ENCODE measurements around the gene PVR.
"Not testable (repeated sequence)": the region's sequence is repeated elsewhere in the genome, so short reads cannot be mapped to it uniquely, and the experiment has no call there.

Gene PVR

DNA sequence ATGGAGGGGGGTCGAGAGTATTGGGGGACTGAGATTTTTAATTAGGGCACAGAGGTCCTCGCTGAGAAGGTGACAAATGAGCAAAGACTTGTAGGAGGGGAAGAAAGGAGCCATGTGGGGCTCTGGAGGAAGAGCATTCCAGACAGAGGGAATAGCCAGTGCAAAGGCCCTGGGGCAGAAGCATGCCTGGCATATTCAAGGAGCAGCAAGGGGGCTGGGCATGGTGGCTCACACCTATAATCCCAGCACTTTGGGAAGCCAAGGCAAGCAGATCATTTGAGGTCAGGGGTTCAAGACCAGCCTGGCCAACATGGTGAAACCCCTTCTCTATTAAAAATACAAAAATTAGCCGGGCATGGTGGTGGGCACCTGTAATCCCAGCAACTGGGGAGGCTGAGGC lies 40.7 kb downstream of the PVR start:
- H3K9me3 ChIP-seq (ENCODE audit: insufficient read depth, low read depth, low read length); H3K27ac ChIP-seq (ENCODE audit: low read length); H3K9ac ChIP-seq (ENCODE audit: low read depth, low read length); H3K4me3 ChIP-seq (ENCODE audit: low read length); H3K4me1 ChIP-seq (ENCODE audit: insufficient read depth, low read length); H3K36me3 ChIP-seq (ENCODE audit: insufficient read depth, low read depth, low read length); H3K27me3 ChIP-seq (ENCODE audit: insufficient read depth, low read length): not testable (repeated sequence)

- H3K9ac ChIP-seq (ENCODE audit: low read depth, low read length) = no peak overlapping the region
- no peak overlapping the region for H3K4me3 ChIP-seq (ENCODE audit: low read length)
- no peak overlapping the region for H3K27ac ChIP-seq (ENCODE audit: low read length)
- H3K36me3 ChIP-seq (ENCODE audit: insufficient read depth, low read depth, low read length) = no peaks in the 10 kb centered on the region
- H3K9me3 ChIP-seq (ENCODE audit: insufficient read depth, low read depth, low read length) = no peaks in the 10 kb centered on the region
- H3K4me1 ChIP-seq (ENCODE audit: insufficient read depth, low read length) = no peaks in the 10 kb centered on the region
- no peaks in the 10 kb centered on the region for H3K27me3 ChIP-seq (ENCODE audit: insufficient read depth, low read length)
Observed at GRCh38 chr19:44684892-44685863, 41.5 kb downstream of the PVR start.

GRCh38 chr19:44685877-44686276 lies 42.2 kb downstream of the PVR start:
- Histone ChIP-seq H3K9ac (ENCODE audit: low read depth, low read length) (no peak overlapping the region), H3K9me3 (ENCODE audit: insufficient read depth, low read depth, low read length) (no peaks in the 10 kb centered on the region), H3K36me3 (ENCODE audit: insufficient read depth, low read depth, low read length) (no peaks in the 10 kb centered on the region), H3K27me3 (ENCODE audit: insufficient read depth, low read length) (no peaks in the 10 kb centered on the region), H3K4me1 (ENCODE audit: insufficient read depth, low read length) (no peaks in the 10 kb centered on the region), H3K27ac (ENCODE audit: low read length) (no peak overlapping the region), H3K4me3 (ENCODE audit: low read length) (no peak overlapping the region)

DNA sequence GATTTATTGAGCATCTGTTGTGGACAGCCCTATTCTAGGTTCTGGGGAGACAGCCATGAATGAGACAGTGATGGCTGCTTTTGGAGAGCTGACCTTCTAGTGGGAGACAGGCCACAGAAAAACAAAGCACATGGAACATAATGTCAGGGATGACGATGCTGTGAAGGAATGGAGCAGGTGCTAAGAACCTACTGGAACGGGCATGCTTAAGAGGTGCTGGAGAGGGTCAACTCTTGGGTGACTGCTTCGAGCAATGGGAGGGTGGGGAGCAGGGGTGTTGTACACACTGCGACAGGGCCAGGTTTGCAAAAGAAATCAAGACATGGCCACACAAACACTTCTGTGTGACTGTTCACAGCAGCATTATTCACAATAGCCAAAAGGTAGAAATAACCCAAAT lies 43.2 kb downstream of the PVR start:
- Histone ChIP-seq H3K4me3 (ENCODE audit: low read length) (no peak overlapping the region), H3K27me3 (ENCODE audit: insufficient read depth, low read length) (no peaks in the 10 kb centered on the region), H3K4me1 (ENCODE audit: insufficient read depth, low read length) (no peaks in the 10 kb centered on the region), H3K27ac (ENCODE audit: low read length) (no peak overlapping the region), H3K36me3 (ENCODE audit: insufficient read depth, low read depth, low read length) (no peaks in the 10 kb centered on the region), H3K9me3 (ENCODE audit: insufficient read depth, low read depth, low read length) (no peaks in the 10 kb centered on the region), H3K9ac (ENCODE audit: low read depth, low read length) (no peak overlapping the region)

- H3K27ac ChIP-seq (ENCODE audit: low read length) = no peak overlapping the region
- no peak overlapping the region for H3K9ac ChIP-seq (ENCODE audit: low read depth, low read length)
- H3K4me1 ChIP-seq (ENCODE audit: insufficient read depth, low read length) = no peaks in the 10 kb centered on the region
- no peaks in the 10 kb centered on the region for H3K36me3 ChIP-seq (ENCODE audit: insufficient read depth, low read depth, low read length)
- H3K9me3 ChIP-seq (ENCODE audit: insufficient read depth, low read depth, low read length) = no peaks in the 10 kb centered on the region
- no peak overlapping the region for H3K4me3 ChIP-seq (ENCODE audit: low read length)
- H3K27me3 ChIP-seq (ENCODE audit: insufficient read depth, low read length) = no peaks in the 10 kb centered on the region
Observed at GRCh38 chr19:44687888-44688287, 44.2 kb downstream of the PVR start.

DNA sequence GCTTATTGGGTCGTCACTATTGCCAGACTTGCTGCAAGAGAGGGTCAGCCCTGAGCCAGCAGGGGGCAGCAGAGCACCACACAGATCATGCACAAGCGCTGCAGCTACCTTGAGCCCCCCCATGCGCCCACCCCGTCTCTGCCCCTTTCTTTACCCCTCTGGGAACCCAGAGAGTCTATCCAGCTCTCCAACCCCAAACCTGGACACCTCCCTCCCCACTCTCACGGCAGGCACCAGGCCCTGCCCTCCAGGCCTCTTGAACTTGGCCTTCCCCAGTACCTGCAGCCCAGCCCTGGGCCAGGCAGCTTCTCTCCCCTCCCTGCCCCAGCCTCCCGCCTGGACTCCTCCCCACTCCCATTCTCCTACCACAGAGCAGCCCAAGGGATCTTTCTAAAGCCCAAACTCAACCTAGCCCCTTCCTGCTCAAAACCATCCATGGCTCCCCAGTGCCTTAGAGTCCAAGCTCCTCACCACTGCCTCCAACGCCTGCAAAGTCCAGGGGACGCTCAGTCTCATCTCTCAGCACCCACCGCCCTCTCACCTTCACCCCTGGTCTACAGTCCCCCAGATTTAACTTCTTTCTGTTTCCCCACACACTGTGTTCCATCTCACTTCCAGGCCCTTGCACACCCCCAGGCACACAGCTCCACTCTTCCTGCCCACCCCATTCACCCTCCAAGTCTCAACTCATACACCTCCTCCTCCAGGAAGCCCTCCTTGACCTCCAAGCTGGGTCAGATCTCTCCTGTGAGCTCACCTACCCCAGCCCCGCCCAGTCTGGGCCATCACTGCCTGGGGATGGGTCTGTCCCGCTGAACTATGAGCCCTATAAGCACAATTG lies 45.8 kb downstream of the PVR start:
- no peaks in the 10 kb centered on the region for H3K27me3 ChIP-seq (ENCODE audit: insufficient read depth, low read length)
- no peaks in the 10 kb centered on the region for H3K9me3 ChIP-seq (ENCODE audit: insufficient read depth, low read depth, low read length)
- no peak overlapping the region for H3K4me3 ChIP-seq (ENCODE audit: low read length)
- H3K4me1 ChIP-seq (ENCODE audit: insufficient read depth, low read length) = no peaks in the 10 kb centered on the region
- no peak overlapping the region for H3K9ac ChIP-seq (ENCODE audit: low read depth, low read length)
- no peaks in the 10 kb centered on the region for H3K36me3 ChIP-seq (ENCODE audit: insufficient read depth, low read depth, low read length)
- H3K27ac ChIP-seq (ENCODE audit: low read length) = no peak overlapping the region

DNA sequence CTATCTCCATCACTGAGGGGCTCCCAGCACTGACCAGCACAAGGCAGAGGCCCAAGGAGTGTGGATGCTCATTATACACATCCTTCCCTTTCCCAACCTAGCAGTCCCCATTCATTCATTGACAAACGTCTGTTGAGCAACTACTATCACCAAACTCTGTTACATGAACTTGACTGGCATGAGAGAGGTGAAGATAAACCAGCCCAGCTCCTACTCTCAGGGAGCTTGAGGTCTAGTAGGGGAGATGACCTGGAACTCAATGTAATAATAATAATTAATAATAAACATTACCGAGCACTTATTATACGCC lies 46.4 kb downstream of the PVR start:
- Histone ChIP-seq H3K27ac (ENCODE audit: low read length) (no peak overlapping the region), H3K4me3 (ENCODE audit: low read length) (no peak overlapping the region), H3K36me3 (ENCODE audit: insufficient read depth, low read depth, low read length) (no peaks in the 10 kb centered on the region), H3K4me1 (ENCODE audit: insufficient read depth, low read length) (no peaks in the 10 kb centered on the region), H3K9ac (ENCODE audit: low read depth, low read length) (no peak overlapping the region), H3K9me3 (ENCODE audit: insufficient read depth, low read depth, low read length) (no peaks in the 10 kb centered on the region), H3K27me3 (ENCODE audit: insufficient read depth, low read length) (no peaks in the 10 kb centered on the region)

GRCh38 chr19:44692379-44692721 lies 48.6 kb downstream of the PVR start:
- Histone ChIP-seq H3K4me3 (ENCODE audit: low read length) (no peak overlapping the region), H3K4me1 (ENCODE audit: insufficient read depth, low read length) (peaks cover 3% of the 10 kb centered on the region; the same call in 1 of the 2 replicates), H3K9me3 (ENCODE audit: insufficient read depth, low read depth, low read length) (no peaks in the 10 kb centered on the region), H3K27me3 (ENCODE audit: insufficient read depth, low read length) (no peaks in the 10 kb centered on the region), H3K27ac (ENCODE audit: low read length) (no peak overlapping the region), H3K36me3 (ENCODE audit: insufficient read depth, low read depth, low read length) (no peaks in the 10 kb centered on the region), H3K9ac (ENCODE audit: low read depth, low read length) (no peak overlapping the region)

GRCh38 chr19:44694184-44694579 lies 50.5 kb downstream of the PVR start:
- H3K27me3 ChIP-seq (ENCODE audit: insufficient read depth, low read length) = no peaks in the 10 kb centered on the region
- H3K4me3 ChIP-seq (ENCODE audit: low read length) = no peak overlapping the region
- H3K36me3 ChIP-seq (ENCODE audit: insufficient read depth, low read depth, low read length) = no peaks in the 10 kb centered on the region
- H3K9me3 ChIP-seq (ENCODE audit: insufficient read depth, low read depth, low read length) = no peaks in the 10 kb centered on the region
- H3K9ac ChIP-seq (ENCODE audit: low read depth, low read length) = no peak overlapping the region
- peaks cover 3% of the 10 kb centered on the region; the same call in 1 of the 2 replicates for H3K4me1 ChIP-seq (ENCODE audit: insufficient read depth, low read length)
- H3K27ac ChIP-seq (ENCODE audit: low read length) = no peak overlapping the region

DNA sequence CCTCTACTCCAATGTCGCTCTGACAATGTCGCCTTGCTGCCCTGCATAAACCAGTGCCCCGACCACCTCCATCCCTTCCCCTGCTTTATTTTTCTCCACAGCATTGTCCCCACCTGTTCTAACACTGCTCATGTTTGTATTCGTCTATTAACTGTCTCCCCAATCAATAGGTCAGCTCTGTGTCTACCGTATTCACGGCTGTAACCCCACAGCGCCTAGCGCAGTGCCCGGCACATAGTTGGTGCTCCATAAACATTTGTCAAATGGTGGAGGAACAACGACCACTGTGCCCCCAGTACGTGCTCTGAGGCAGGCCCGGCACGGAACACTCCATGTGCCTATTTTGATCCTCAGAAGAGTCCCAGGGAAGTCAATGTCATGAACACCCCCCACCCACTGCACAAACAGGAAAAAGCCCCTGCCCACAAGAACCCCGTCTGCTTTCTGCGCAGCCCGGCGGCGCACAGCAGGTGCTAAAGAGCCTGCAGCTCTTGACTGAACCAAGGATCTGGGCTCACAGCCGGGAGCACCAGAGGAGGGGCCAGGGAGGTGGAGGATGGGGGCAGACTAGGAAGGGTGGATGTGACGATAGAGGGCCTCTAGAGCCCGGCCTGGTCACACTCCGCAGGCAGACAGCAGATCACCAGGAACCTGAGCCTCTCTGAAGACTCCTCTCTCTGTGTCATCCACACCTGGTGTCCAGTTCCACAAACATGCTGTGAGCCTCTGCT lies 53.4 kb downstream of the PVR start:
- Histone ChIP-seq H3K4me3 (ENCODE audit: low read length) (no peak overlapping the region), H3K9me3 (ENCODE audit: insufficient read depth, low read depth, low read length) (no peaks in the 10 kb centered on the region), H3K27me3 (ENCODE audit: insufficient read depth, low read length) (no peaks in the 10 kb centered on the region), H3K4me1 (ENCODE audit: insufficient read depth, low read length) (peaks cover 3% of the 10 kb centered on the region; the same call in 1 of the 2 replicates), H3K27ac (ENCODE audit: low read length) (no peak overlapping the region), H3K36me3 (ENCODE audit: insufficient read depth, low read depth, low read length) (no peaks in the 10 kb centered on the region), H3K9ac (ENCODE audit: low read depth, low read length) (no peak overlapping the region)

GRCh38 chr19:44697670-44698034 lies 53.9 kb downstream of the PVR start:
- Histone ChIP-seq H3K9me3 (ENCODE audit: insufficient read depth, low read depth, low read length) (no peaks in the 10 kb centered on the region), H3K36me3 (ENCODE audit: insufficient read depth, low read depth, low read length) (no peaks in the 10 kb centered on the region), H3K4me3 (ENCODE audit: low read length) (no peak overlapping the region), H3K27ac (ENCODE audit: low read length) (no peak overlapping the region), H3K27me3 (ENCODE audit: insufficient read depth, low read length) (no peaks in the 10 kb centered on the region), H3K4me1 (ENCODE audit: insufficient read depth, low read length) (peaks cover 3% of the 10 kb centered on the region; the same call in 1 of the 2 replicates), H3K9ac (ENCODE audit: low read depth, low read length) (no peak overlapping the region)

Data from iPS-20b (cell line).